MCF 10A (cell line): ENCODE results near the gene C10orf143. TPM values are rescaled to one million over a fixed set of nuclear protein-coding genes. Genes with fewer than 3 reads are reported as not detected.

Experiments
- BruUV-seq: library from RNA; stranded (reverse); fragments of 400-500 nt; replicated peaks from 2 replicates; lab custom pipeline; 2021; lab: Mats Ljungman, UMichigan
- CTCF ChIA-PET: fragments of 300-600 bp; sonication (Branson Sonifier 250); formaldehyde crosslinking; extraction: SDS; loops from one replicate; lab custom pipeline; 2021; ENCODE audit warnings: antibody characterized with exemption, inconsistent platforms; lab: Yijun Ruan, JAX
- POLR2A ChIA-PET: fragments of 300-600, 350-650 bp; sonication (Branson Sonifier 250); formaldehyde crosslinking; extraction: SDS; loops from one replicate; lab custom pipeline; 2020; ENCODE audit warnings: antibody characterized with exemption, inconsistent platforms; lab: Yijun Ruan, JAX
- DNase-seq: peaks from one replicate; pipeline ENCODE4 v3.0.0-alpha.2; 2018; ENCODE audit not compliant: unreplicated experiment
- H3K27ac Mint-ChIP-seq: one replicate; pipeline ENCODE4 v1.8.0; 2022; ENCODE audit warnings: mild to moderate bottlenecking, low read depth, mixed read lengths; ENCODE audit not compliant: unreplicated experiment
- H3K27me3 Mint-ChIP-seq: one replicate; pipeline ENCODE4 v1.8.0; 2022; ENCODE audit warnings: mixed read lengths; ENCODE audit not compliant: insufficient read depth, unreplicated experiment
- H3K36me3 Mint-ChIP-seq: one replicate; pipeline ENCODE4 v1.8.0; 2022; ENCODE audit warnings: mild to moderate bottlenecking, moderate library complexity, mixed read lengths; ENCODE audit not compliant: insufficient read depth, unreplicated experiment
- H3K4me1 Mint-ChIP-seq: one replicate; pipeline ENCODE4 v1.8.0; 2022; ENCODE audit warnings: mixed read lengths; ENCODE audit not compliant: insufficient read depth, unreplicated experiment
- H3K4me3 Mint-ChIP-seq: one replicate; pipeline ENCODE4 v1.8.0; 2022; ENCODE audit warnings: mild to moderate bottlenecking, moderate library complexity, mixed read lengths; ENCODE audit not compliant: unreplicated experiment
- H3K9me3 Mint-ChIP-seq: one replicate; pipeline ENCODE4 v1.8.0; 2022; ENCODE audit warnings: mixed read lengths; ENCODE audit not compliant: unreplicated experiment
- intact Hi-C: fragments of 100-400 bp; cut with micrococcal nuclease; formaldehyde crosslinking; loops from 2 replicates; pipeline ENCODE4 v1.14.1; 2022
- total RNA-seq: library from RNA; stranded (reverse); gene quantifications from 2 replicates; pipeline ENCODE4 v1.2.3, GENCODE V29; 2022
- TF ChIP-seq, protein P1 (sequence below): fragments of 200-600 bp; IDR thresholded peaks from one replicate; pipeline ENCODE4 v1.8.0; 2022; ENCODE audit warnings: antibody characterized with exemption, mild to moderate bottlenecking; ENCODE audit not compliant: unreplicated experiment

Gene C10orf143
- total RNA-seq, 1 experiment from 2014 or later = 4.9 TPM

- Mint-ChIP-seq H3K4me1 (peaks cover 30% of the 10 kb centered on the region), H3K36me3 (peaks cover 19% of the 10 kb centered on the region), H3K27ac (no peak overlapping the region), H3K4me3 (no peak overlapping the region), H3K9me3 (no peaks in the 10 kb centered on the region), H3K27me3 (no peaks in the 10 kb centered on the region)
- POLR2A ChIA-PET = interaction anchor here (1.2 to 6.6 kb wide), 2 partner anchors 28 to 29 kb away, joined by 8 to 275 read pairs; partner anchors contain the start of gene C10orf143
- no TSS peak for BruUV-seq
- DNase-seq = no peak
- TF ChIP-seq, protein P1, sequence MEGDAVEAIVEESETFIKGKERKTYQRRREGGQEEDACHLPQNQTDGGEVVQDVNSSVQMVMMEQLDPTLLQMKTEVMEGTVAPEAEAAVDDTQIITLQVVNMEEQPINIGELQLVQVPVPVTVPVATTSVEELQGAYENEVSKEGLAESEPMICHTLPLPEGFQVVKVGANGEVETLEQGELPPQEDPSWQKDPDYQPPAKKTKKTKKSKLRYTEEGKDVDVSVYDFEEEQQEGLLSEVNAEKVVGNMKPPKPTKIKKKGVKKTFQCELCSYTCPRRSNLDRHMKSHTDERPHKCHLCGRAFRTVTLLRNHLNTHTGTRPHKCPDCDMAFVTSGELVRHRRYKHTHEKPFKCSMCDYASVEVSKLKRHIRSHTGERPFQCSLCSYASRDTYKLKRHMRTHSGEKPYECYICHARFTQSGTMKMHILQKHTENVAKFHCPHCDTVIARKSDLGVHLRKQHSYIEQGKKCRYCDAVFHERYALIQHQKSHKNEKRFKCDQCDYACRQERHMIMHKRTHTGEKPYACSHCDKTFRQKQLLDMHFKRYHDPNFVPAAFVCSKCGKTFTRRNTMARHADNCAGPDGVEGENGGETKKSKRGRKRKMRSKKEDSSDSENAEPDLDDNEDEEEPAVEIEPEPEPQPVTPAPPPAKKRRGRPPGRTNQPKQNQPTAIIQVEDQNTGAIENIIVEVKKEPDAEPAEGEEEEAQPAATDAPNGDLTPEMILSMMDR = no peak
- CTCF ChIA-PET = no interaction called here
- intact Hi-C loops = no loop called here
These were observed 29.8 kb upstream of the C10orf143 start for GRCh38 chr10:130140425-130140824.

GRCh38 chr10:130138479-130138866 is 27.8 kb upstream of the C10orf143 start:
- peak overlapping the region; percentile 67 for H3K27ac Mint-ChIP-seq
- H3K4me1 Mint-ChIP-seq = peaks cover 30% of the 10 kb centered on the region
- intact Hi-C loops = loop anchor here (10.0 kb wide), 1 partner anchor 674 kb away; the partner anchor contains the start of gene MGMT
- ChIA-PET POLR2A (interaction anchor here (0.8 to 6.6 kb wide), 9 partner anchors 9 to 41 kb away, joined by 3 to 275 read pairs (median 4); partner anchors contain the start of gene C10orf143), CTCF (interaction anchor here (0.6 to 3.4 kb wide), 4 partner anchors 11 to 269 kb away, joined by 3 to 16 read pairs (median 10); partner anchors contain the start of gene C10orf143)
- no peaks in the 10 kb centered on the region for H3K27me3 Mint-ChIP-seq
- BruUV-seq = no TSS peak
- TF ChIP-seq, protein P1 = no peak
- no peaks in the 10 kb centered on the region for H3K9me3 Mint-ChIP-seq
- peaks cover 15% of the 10 kb centered on the region for H3K36me3 Mint-ChIP-seq
- DNase-seq = peak; percentile 88
- H3K4me3 Mint-ChIP-seq = peak overlapping the region; percentile 86

DNA sequence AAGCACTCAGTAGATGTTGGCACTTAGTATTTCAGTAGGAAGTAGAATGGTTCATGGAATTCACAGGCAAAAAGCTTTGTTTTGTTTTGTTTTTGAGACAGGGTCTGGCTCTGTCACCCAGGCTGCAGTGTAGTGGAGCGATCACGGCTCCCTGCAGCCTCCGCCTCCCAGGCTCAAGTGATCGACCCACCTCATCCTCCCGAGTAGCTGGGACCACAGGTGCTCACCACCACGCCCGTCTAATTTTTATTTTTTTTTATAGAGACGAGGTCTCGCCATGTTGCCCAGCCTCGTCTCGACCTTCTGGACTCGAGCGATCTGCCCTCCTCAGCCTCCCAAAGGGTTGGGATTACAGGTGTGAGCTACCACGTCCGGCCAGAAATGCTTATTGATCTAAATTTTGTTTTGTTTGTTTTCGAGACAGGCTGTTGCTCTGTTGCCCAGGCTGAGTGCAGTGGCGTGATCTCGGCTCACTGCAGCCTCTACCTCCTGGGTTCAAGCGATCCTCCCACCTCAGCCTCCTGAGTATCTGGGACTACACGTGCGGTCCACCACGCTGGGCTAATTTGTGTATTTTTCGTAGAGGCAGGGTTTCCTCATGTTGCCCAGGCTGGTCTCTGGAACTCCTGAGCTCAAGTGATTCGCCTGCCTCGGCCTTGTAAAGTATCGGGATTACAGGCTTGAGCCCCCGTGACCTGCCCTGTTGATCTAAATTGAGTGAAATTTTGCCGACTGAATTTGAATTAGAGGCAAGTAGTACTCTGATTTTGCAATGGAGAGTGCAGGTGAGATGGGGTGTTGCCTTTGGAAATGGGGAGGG is 27.2 kb upstream of the C10orf143 start:
- Mint-ChIP-seq H3K4me1 (peaks cover 28% of the 10 kb centered on the region), H3K9me3 (no peaks in the 10 kb centered on the region), H3K27ac (peak overlapping the region; percentile 67), H3K36me3 (peaks cover 9% of the 10 kb centered on the region), H3K4me3 (peak overlapping the region; percentile 86), H3K27me3 (no peaks in the 10 kb centered on the region)
- intact Hi-C loops = loop anchor here (10.0 kb wide), 1 partner anchor 673 kb away; the partner anchor contains the start of gene MGMT
- ChIA-PET CTCF (interaction anchor here (0.6 to 3.4 kb wide), 5 partner anchors 10 to 755 kb away, joined by 3 to 16 read pairs (median 4); partner anchors contain the start of gene C10orf143), POLR2A (interaction anchor here (0.6 to 6.6 kb wide), 12 partner anchors 10 to 1442 kb away, joined by 3 to 275 read pairs (median 4); partner anchors contain the start of gene C10orf143)
- TF ChIP-seq, protein P1 = no peak
- no peak for DNase-seq
- no TSS peak for BruUV-seq

DNA sequence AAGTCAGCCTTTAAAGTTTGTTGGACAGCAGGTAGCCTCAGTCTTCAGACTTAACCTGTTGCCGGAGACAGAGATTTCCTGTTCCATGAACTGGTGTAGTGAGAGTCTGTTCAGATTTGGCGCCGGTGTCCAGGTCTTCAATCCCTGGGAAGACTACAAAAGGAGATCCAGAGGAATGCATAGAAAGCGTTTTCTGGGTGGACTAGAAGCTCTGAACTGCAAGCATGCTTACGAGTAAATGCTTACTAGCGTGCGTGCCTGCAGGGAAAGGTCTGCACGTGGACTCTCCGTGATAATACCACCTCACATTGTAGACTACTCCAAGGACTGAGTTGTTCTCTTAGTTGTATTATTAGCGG is 26.4 kb upstream of the C10orf143 start:
- TSS peak; percentile 40 for BruUV-seq
- POLR2A ChIA-PET = interaction anchor here (0.6 to 6.6 kb wide), 9 partner anchors 8 to 1443 kb away, joined by 3 to 275 read pairs (median 4); partner anchors contain the start of gene C10orf143

More for the DNA sequence above, 26.4 kb upstream of the C10orf143 start:
- no peaks in the 10 kb centered on the region for H3K27me3 Mint-ChIP-seq
- CTCF ChIA-PET = interaction anchor here (3.2 to 3.4 kb wide), 2 partner anchors 10 to 26 kb away, joined by 16 read pairs; partner anchors contain the start of gene C10orf143
- H3K9me3 Mint-ChIP-seq = no peaks in the 10 kb centered on the region
- peak overlapping the region; percentile 86 for H3K4me3 Mint-ChIP-seq
- DNase-seq = peak; percentile 22
- H3K4me1 Mint-ChIP-seq = peaks cover 20% of the 10 kb centered on the region
- H3K36me3 Mint-ChIP-seq = peaks cover 1% of the 10 kb centered on the region
- TF ChIP-seq, protein P1 = no peak
- intact Hi-C loops = loop anchor here (10.0 kb wide), 1 partner anchor 672 kb away; the partner anchor contains the start of gene MGMT
- H3K27ac Mint-ChIP-seq = peak overlapping the region; percentile 67
